PFSK-1 (cell line): Measurements from ENCODE around the gene TMEM131L.

Experiments
- FOXP2 ChIP-seq: optimal IDR thresholded peaks from 2 replicates; pipeline ENCODE3; 2011; ENCODE audit warnings: borderline replicate concordance, control low read depth, inconsistent platforms; ENCODE audit not compliant: insufficient read depth; ENCODE audit errors: extremely low read length, extremely low read depth
- POLR2AphosphoS5 ChIP-seq: IDR thresholded peaks from 2 replicates; pipeline ENCODE4 v1.6.1; 2012; ENCODE audit warnings: low read depth, mild to moderate bottlenecking, control low read depth, low read length, moderate library complexity
- SIN3A ChIP-seq: IDR thresholded peaks from 2 replicates; pipeline ENCODE4 v1.6.1; 2012; ENCODE audit warnings: mild to moderate bottlenecking, low read length, moderate library complexity, borderline replicate concordance; ENCODE audit not compliant: insufficient read depth
- TAF1 ChIP-seq: IDR thresholded peaks from 2 replicates; pipeline ENCODE4 v1.6.1; 2012; ENCODE audit warnings: low read length, control low read depth, borderline replicate concordance; ENCODE audit not compliant: insufficient read depth
- TF ChIP-seq, protein P1 (sequence below), 2 experiments: IDR thresholded peaks; 2 replicates each; pipeline versions ENCODE4 v1.6.1 to v1.8.0; 2011 to 2012; ENCODE audit warnings: low read depth in 2 of 2, low read length in 2 of 2, control low read depth in 1 of 2, inconsistent platforms in 1 of 2, mild to moderate bottlenecking in 1 of 2, moderate library complexity in 1 of 2; ENCODE audit not compliant: insufficient read depth in 1 of 2

DNA sequence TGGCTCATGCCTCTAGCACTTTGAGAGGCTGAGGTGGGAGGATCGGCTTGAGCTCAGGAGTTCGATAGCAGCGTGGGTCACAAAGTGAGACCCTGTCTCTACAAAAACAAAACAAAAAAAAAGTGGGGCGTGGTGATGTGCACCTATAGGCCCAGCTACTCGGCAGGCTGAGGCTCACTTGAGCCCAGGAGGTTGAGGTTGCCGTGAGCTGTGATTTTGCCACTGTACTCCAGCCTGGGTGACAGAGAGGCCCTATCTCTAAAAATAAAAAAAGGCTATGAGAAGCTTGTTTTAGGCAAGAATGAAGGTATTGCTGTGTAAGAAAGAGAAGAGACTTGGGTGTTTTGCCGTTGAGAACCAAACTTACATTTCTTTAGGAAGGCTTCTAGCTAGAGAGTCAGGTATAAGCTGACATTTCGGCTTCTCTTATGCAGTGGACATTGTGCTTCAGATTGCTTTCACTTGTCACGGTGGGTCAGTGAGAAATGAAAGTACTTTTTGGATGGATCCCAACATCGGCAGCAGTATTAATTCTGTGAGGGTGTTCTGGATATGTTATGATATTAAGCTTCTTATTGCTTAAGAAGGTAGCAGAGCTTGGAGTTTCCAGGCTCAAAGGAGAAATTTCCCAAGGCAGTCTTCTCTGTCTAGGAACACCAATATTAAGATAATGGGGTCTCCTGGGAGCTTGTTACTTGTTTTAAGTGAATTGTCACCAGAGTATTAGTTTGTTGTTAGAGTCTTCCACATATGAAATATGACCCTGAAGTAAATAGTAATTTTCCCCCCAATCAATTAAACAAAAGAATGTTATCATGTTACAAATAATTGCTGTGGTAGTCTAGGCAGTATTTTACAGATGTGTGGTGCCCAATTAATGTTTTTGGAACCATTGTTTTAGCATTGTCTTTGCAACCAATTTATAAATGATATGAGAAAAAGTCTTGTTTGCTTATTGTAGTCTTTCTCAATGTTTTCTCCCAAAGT is 17.6 kb downstream of the TMEM131L start:
- TF ChIP-seq, protein P1, sequence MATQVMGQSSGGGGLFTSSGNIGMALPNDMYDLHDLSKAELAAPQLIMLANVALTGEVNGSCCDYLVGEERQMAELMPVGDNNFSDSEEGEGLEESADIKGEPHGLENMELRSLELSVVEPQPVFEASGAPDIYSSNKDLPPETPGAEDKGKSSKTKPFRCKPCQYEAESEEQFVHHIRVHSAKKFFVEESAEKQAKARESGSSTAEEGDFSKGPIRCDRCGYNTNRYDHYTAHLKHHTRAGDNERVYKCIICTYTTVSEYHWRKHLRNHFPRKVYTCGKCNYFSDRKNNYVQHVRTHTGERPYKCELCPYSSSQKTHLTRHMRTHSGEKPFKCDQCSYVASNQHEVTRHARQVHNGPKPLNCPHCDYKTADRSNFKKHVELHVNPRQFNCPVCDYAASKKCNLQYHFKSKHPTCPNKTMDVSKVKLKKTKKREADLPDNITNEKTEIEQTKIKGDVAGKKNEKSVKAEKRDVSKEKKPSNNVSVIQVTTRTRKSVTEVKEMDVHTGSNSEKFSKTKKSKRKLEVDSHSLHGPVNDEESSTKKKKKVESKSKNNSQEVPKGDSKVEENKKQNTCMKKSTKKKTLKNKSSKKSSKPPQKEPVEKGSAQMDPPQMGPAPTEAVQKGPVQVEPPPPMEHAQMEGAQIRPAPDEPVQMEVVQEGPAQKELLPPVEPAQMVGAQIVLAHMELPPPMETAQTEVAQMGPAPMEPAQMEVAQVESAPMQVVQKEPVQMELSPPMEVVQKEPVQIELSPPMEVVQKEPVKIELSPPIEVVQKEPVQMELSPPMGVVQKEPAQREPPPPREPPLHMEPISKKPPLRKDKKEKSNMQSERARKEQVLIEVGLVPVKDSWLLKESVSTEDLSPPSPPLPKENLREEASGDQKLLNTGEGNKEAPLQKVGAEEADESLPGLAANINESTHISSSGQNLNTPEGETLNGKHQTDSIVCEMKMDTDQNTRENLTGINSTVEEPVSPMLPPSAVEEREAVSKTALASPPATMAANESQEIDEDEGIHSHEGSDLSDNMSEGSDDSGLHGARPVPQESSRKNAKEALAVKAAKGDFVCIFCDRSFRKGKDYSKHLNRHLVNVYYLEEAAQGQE (IDR thresholded peaks at IDR 0.05; ENCODE audit: insufficient read depth in 1 of 2, low read depth in 2 of 2, low read length in 2 of 2): no peak
- TF ChIP-seq TAF1: no peak
- TF ChIP-seq POLR2AphosphoS5: no peak
- no peak for TF ChIP-seq SIN3A
- TF ChIP-seq FOXP2: no peak
